SK-N-SH (cell line): ENCODE results near the gene TGFBR3. TPM values are rescaled to one million over a fixed set of nuclear protein-coding genes. Genes with fewer than 3 reads are reported as not detected.

Experiments used
- CTCF ChIA-PET: fragments of 300-600, 350-600 bp; formaldehyde crosslinking; extraction: SDS; loops from one replicate; lab custom pipeline; 2021; lab: Yijun Ruan, JAX
- POLR2A ChIA-PET: fragments of 350-600 bp; sonication (Branson Sonifier 250); formaldehyde crosslinking; extraction: SDS; loops from one replicate; lab custom pipeline; 2020; ENCODE audit warnings: antibody characterized with exemption, inconsistent platforms; lab: Yijun Ruan, JAX
- DNase-seq: peaks from one replicate; pipeline ENCODE4 v3.0.0; 2012
- H2AFZ ChIP-seq: fragments of 200-600 bp; sonication (generic); 2 replicates; pipeline ENCODE4 v1.8.1; 2016; ENCODE audit warnings: antibody characterized with exemption, mild to moderate bottlenecking, low read depth
- H3F3A ChIP-seq: fragments of 200-600 bp; sonication (generic); replicated peaks from 2 replicates; pipeline ENCODE3; 2016; ENCODE audit warnings: antibody characterized with exemption, mild to moderate bottlenecking; ENCODE audit not compliant: insufficient read depth
- H3K27ac ChIP-seq, 2 experiments: fragments of 200-500 bp in 1 of 2; fragments of 200-600 bp in 1 of 2; sonication (Bioruptor generic) in 1 of 2; sonication (generic), shearing (Covaris generic) in 1 of 2; 2 replicates each; pipeline versions ENCODE4 v1.5.1 to v1.6.1; 2014 to 2016; ENCODE audit warnings: low read depth in 2 of 2, inconsistent platforms in 1 of 2, low read length in 1 of 2, mild to moderate bottlenecking in 1 of 2, mixed read lengths in 1 of 2
- H3K27me3 ChIP-seq: fragments of 200-600 bp; sonication (generic), shearing (Covaris generic); 2 replicates; pipeline ENCODE4 v1.6.1; 2016; ENCODE audit warnings: mixed run types; ENCODE audit not compliant: insufficient read depth
- H3K36me3 ChIP-seq, 2 experiments: fragments of 200-500 bp in 1 of 2; fragments of 200-600 bp in 1 of 2; sonication (Bioruptor generic) in 1 of 2; sonication (generic) in 1 of 2; replicated peaks in 1 of 2; 2 replicates each; pipeline versions ENCODE3 to v1.5.1; 2014 to 2016; ENCODE audit warnings: low read length in 1 of 2, mild to moderate bottlenecking in 1 of 2; ENCODE audit not compliant: insufficient read depth in 2 of 2, control insufficient read depth in 1 of 2
- H3K4me1 ChIP-seq, 2 experiments: fragments of 200-500 bp in 1 of 2; fragments of 200-600 bp in 1 of 2; sonication (Bioruptor generic) in 1 of 2; sonication (generic), shearing (Covaris generic) in 1 of 2; 2 replicates each; pipeline versions ENCODE4 v1.5.1 to v1.6.1; 2014 to 2016; ENCODE audit warnings: low read depth in 1 of 2, low read length in 1 of 2, mixed run types in 1 of 2; ENCODE audit not compliant: insufficient read depth in 2 of 2, control insufficient read depth in 1 of 2
- H3K4me2 ChIP-seq: fragments of 200-600 bp; sonication (generic), shearing (Covaris generic); 2 replicates; pipeline ENCODE4 v1.6.1; 2017; ENCODE audit warnings: mixed run types
- H3K4me3 ChIP-seq, 2 experiments: fragments of 200-500 bp in 1 of 2; fragments of 200-600 bp in 1 of 2; sonication (Bioruptor generic) in 1 of 2; sonication (generic), shearing (Covaris generic) in 1 of 2; 2 replicates each; pipeline versions ENCODE4 v1.5.1 to v1.8.1; 2014 to 2016; ENCODE audit warnings: low read depth in 2 of 2, inconsistent platforms in 1 of 2, low read length in 1 of 2, mild to moderate bottlenecking in 1 of 2, mixed read lengths in 1 of 2, moderate library complexity in 1 of 2
- H3K79me2 ChIP-seq: fragments of 200-600 bp; sonication (generic); 2 replicates; pipeline ENCODE4 v1.8.1; 2017; ENCODE audit warnings: mild to moderate bottlenecking; ENCODE audit not compliant: insufficient read depth
- H3K9ac ChIP-seq: fragments of 200-600 bp; sonication (generic); 2 replicates; pipeline ENCODE4 v1.6.1; 2017; ENCODE audit warnings: mixed run types
- H3K9me2 ChIP-seq: fragments of 200-600 bp; sonication (generic); 2 replicates; pipeline ENCODE4 v1.6.1; 2017; ENCODE audit warnings: mixed run types
- H3K9me3 ChIP-seq: fragments of 200-600 bp; sonication (generic); 2 replicates; pipeline ENCODE4 v1.6.1; 2017; ENCODE audit warnings: mixed run types, mild to moderate bottlenecking, moderate library complexity
- H4K20me1 ChIP-seq: fragments of 200-600 bp; sonication (generic); 2 replicates; pipeline ENCODE4 v1.6.1; 2017; ENCODE audit warnings: mild to moderate bottlenecking, mixed run types; ENCODE audit not compliant: insufficient read depth
- CHD2 ChIP-seq: fragments of 150-350 bp; IDR thresholded peaks from 2 replicates; pipeline ENCODE4 v1.6.1; 2018; ENCODE audit warnings: low read length; ENCODE audit not compliant: partially characterized antibody
- CTCF ChIP-seq: fragments of 200-600 bp; sonication (generic); IDR thresholded peaks from 2 replicates; pipeline ENCODE4 v1.6.1; 2017; ENCODE audit warnings: antibody characterized with exemption, mild to moderate bottlenecking, moderate library complexity
- EP300 ChIP-seq, 2 experiments: IDR thresholded peaks; 2 replicates each; pipeline versions ENCODE4 v1.4.0 to v1.6.1; 2012; ENCODE audit warnings: borderline replicate concordance in 1 of 2, low read depth in 1 of 2, low read length in 1 of 2
- EZH2phosphoT487 ChIP-seq: fragments of 200-600 bp; sonication (generic); IDR thresholded peaks from 2 replicates; pipeline ENCODE4 v1.6.1; 2017; ENCODE audit warnings: low read depth, mixed run types, mild to moderate bottlenecking, antibody characterized with exemption, moderate library complexity, borderline replicate concordance
- FOSL2 ChIP-seq: IDR thresholded peaks from 2 replicates; pipeline ENCODE4 v1.4.0; 2012; ENCODE audit warnings: low read depth, mild to moderate bottlenecking, moderate library complexity, borderline replicate concordance
- FOXJ3 ChIP-seq: sonication (generic); formaldehyde crosslinking; IDR thresholded peaks from 2 replicates; pipeline ENCODE4 v1.5.1; 2020; ENCODE audit warnings: mild to moderate bottlenecking, missing genetic modification reagents
- GABPA ChIP-seq: IDR thresholded peaks from 2 replicates; pipeline ENCODE4 v1.4.0; 2012; ENCODE audit warnings: low read depth, mild to moderate bottlenecking
- IRF3 ChIP-seq: fragments of 150-350 bp; IDR thresholded peaks from 2 replicates; pipeline ENCODE4 v1.6.1; 2016; ENCODE audit warnings: mild to moderate bottlenecking, low read depth, low read length
- JUND ChIP-seq: IDR thresholded peaks from 2 replicates; pipeline ENCODE4 v1.4.0; 2012
- REST ChIP-seq: IDR thresholded peaks from 2 replicates; pipeline ENCODE4 v1.6.1; 2012; ENCODE audit warnings: mild to moderate bottlenecking, low read depth, low read length, moderate library complexity
- RFX5 ChIP-seq: IDR thresholded peaks from 2 replicates; pipeline ENCODE4 v1.6.1; 2012; ENCODE audit warnings: mild to moderate bottlenecking, improper control_type of control experiment, low read length
- RXRA ChIP-seq: IDR thresholded peaks from 2 replicates; pipeline ENCODE4 v1.4.0; 2012; ENCODE audit warnings: low read depth, mild to moderate bottlenecking, borderline replicate concordance
- TAF1 ChIP-seq: IDR thresholded peaks from 2 replicates; pipeline ENCODE4 v1.6.1; 2012; ENCODE audit warnings: low read depth, mild to moderate bottlenecking, low read length, moderate library complexity, borderline replicate concordance
- TEAD4 ChIP-seq: IDR thresholded peaks from 2 replicates; pipeline ENCODE4 v1.4.0; 2012; ENCODE audit warnings: mild to moderate bottlenecking, borderline replicate concordance; ENCODE audit not compliant: insufficient read depth
- USF1 ChIP-seq: IDR thresholded peaks from 2 replicates; pipeline ENCODE4 v1.4.0; 2012; ENCODE audit warnings: low read depth, borderline replicate concordance
- USF2 ChIP-seq: fragments of 150-350 bp; IDR thresholded peaks from 2 replicates; pipeline ENCODE4 v1.6.1; 2017; ENCODE audit warnings: antibody characterized with exemption, low read length, low read depth, borderline replicate concordance
- YY1 ChIP-seq: IDR thresholded peaks from 2 replicates; pipeline ENCODE4 v1.4.0; 2012; ENCODE audit warnings: low read depth, mild to moderate bottlenecking
- WGBS: methylation state at CpG from one replicate; pipeline ENCODE4 v1.1.6; 2017; ENCODE audit warnings: low lambda C conversion rate; 5-methylcytosine and 5-hydroxymethylcytosine counted together
- polyA plus RNA-seq, 3 experiments: library from polyadenylated mRNA; depleted of rRNA; stranded (reverse); fragments of >200 nt; gene quantifications; 2 replicates each; pipeline ENCODE4 v1.2.3, GENCODE V29; 2012

Gene TGFBR3
- polyA plus RNA-seq, 1 of the 3 experiments (the other 2 are of a cell fraction), result 0.07 TPM

GRCh38 chr1:91637539-91637994 lies 248.4 kb downstream of the TGFBR3 start:
- Histone ChIP-seq H3K9ac (no peak overlapping the region), H3K9me2 (no peaks in the 10 kb centered on the region), H2AFZ (no peak overlapping the region), H3K4me2 (no peak overlapping the region), H3K27me3 (no peaks in the 10 kb centered on the region; the same call in 1 of the 2 replicates), H3K4me3 (no peak overlapping the region), H3K27ac (no peak overlapping the region), H3K9me3 (no peaks in the 10 kb centered on the region), H4K20me1 (no peaks in the 10 kb centered on the region), H3K36me3 (no peaks in the 10 kb centered on the region), H3K79me2 (no peaks in the 10 kb centered on the region), H3K4me1 (no peaks in the 10 kb centered on the region), H3F3A (no peaks in the 10 kb centered on the region)
- ChIA-PET POLR2A (no interaction called here), CTCF (no interaction called here)
- DNase-seq, result no peak
- 34% methylated on average over 4 of the region's 8 CpGs for WGBS
- TF ChIP-seq EZH2phosphoT487 (no peak), USF2 (no peak), TEAD4 (no peak), IRF3 (no peak), CTCF (no peak), RFX5 (no peak)

- no peak overlapping the region for H2AFZ ChIP-seq
- no peaks in the 10 kb centered on the region for H3K79me2 ChIP-seq
- H3K27ac ChIP-seq, result no peak overlapping the region
- H3K27me3 ChIP-seq, result no peaks in the 10 kb centered on the region; the same call in 1 of the 2 replicates
- H3K9me2 ChIP-seq, result no peaks in the 10 kb centered on the region
- no peak for DNase-seq
- H3K36me3 ChIP-seq, result no peaks in the 10 kb centered on the region
- H3F3A ChIP-seq, result no peaks in the 10 kb centered on the region
- H3K9ac ChIP-seq, result no peak overlapping the region
- no peaks in the 10 kb centered on the region for H3K4me1 ChIP-seq
- POLR2A ChIA-PET, result no interaction called here
- WGBS, result 25% methylated on average over 4 of the region's 4 CpGs
- H3K4me3 ChIP-seq, result no peak overlapping the region
- H4K20me1 ChIP-seq, result no peaks in the 10 kb centered on the region
- H3K4me2 ChIP-seq, result no peak overlapping the region
- H3K9me3 ChIP-seq, result no peaks in the 10 kb centered on the region
- CTCF ChIA-PET, result no interaction called here
- TF ChIP-seq FOXJ3 (no peak), FOSL2 (no peak), RXRA (no peak), GABPA (no peak), USF1 (no peak), CHD2 (no peak), TAF1 (no peak), IRF3 (no peak), REST (no peak), YY1 (no peak), JUND (no peak), EP300 (IDR thresholded peaks at IDR 0.05; ENCODE audit: borderline replicate concordance in 1 of 2, low read depth in 1 of 2, low read length in 1 of 2) (no peak), TEAD4 (no peak)
Measured at GRCh38 chr1:91635763-91636162, 250.2 kb downstream of the TGFBR3 start.
